ENCODE measurements around the gene PRSS22. TPM values are rescaled to one million over a fixed set of nuclear protein-coding genes. Genes with fewer than 3 reads are reported as not detected.

PRSS22 gene
- total and polyA plus RNA-seq, 4 experiments from 2014 or later = 0.39 to 0.42 TPM; not detected in 2

GRCh38 chr16:2818272-2818876 is 39.6 kb downstream of the PRSS22 start:
- Histone ChIP-seq H3K27ac (ENCODE audit: low read depth, low read length) (no peak overlapping the region), H3K27me3 (ENCODE audit: insufficient read depth, low read length) (no peaks in the 10 kb centered on the region), H3K4me3 (ENCODE audit: low read length in 2 of 2) (no peak overlapping the region), H3K36me3 (ENCODE audit: insufficient read depth, low read length) (no peaks in the 10 kb centered on the region), H3K9me3 (ENCODE audit: control insufficient read depth in 1 of 2, low read length in 2 of 2) (no peaks in the 10 kb centered on the region), H3K4me1 (ENCODE audit: insufficient read depth, low read length) (no peaks in the 10 kb centered on the region)
- intact Hi-C loops (cut with micrococcal nuclease) = no loop called here
- DNase-seq = no peak
- Mint-ChIP-seq H3K27ac (peak overlapping the region in 3 of 7 donors; percentile 22 to 67 (median 44)), H3K9me3 (no peaks in the 10 kb centered on the region), H3K27me3 (peaks cover 1 to 3% of the 10 kb centered on the region in 2 donors), H3K4me1 (no peaks in the 10 kb centered on the region), H3K4me3 (peak overlapping the region in 2 of 8 donors; percentile 36 to 48), H3K36me3 (no peaks in the 10 kb centered on the region)
- POLR2A ChIA-PET (ENCODE audit: partially characterized antibody) = interaction anchor here (0.8 kb wide), 1 partner anchor 40 kb away, joined by 3 read pairs; no protein-coding TSS in a partner anchor
- CTCF ChIA-PET (ENCODE audit: partially characterized antibody) = no interaction called here

GRCh38 chr16:2817340-2818271 is 40.4 kb downstream of the PRSS22 start:
- no peaks in the 10 kb centered on the region for H3K27me3 ChIP-seq (ENCODE audit: insufficient read depth, low read length)
- peaks cover 0 to 3% of the 10 kb centered on the region in 2 donors for H3K27me3 Mint-ChIP-seq
- ChIA-PET POLR2A (ENCODE audit: partially characterized antibody) (no interaction called here), CTCF (ENCODE audit: partially characterized antibody) (no interaction called here)
- peak overlapping the region in 1 of 7 donors; percentile 22 for H3K27ac Mint-ChIP-seq
- H3K4me1 ChIP-seq (ENCODE audit: insufficient read depth, low read length) = no peaks in the 10 kb centered on the region
- no peak overlapping the region for H3K4me3 ChIP-seq (ENCODE audit: low read length in 2 of 2)
- H3K27ac ChIP-seq (ENCODE audit: low read depth, low read length) = no peak overlapping the region
- intact Hi-C loops (cut with micrococcal nuclease) = no loop called here
- H3K9me3 ChIP-seq (ENCODE audit: control insufficient read depth in 1 of 2, low read length in 2 of 2) = no peaks in the 10 kb centered on the region
- no peaks in the 10 kb centered on the region for H3K36me3 ChIP-seq (ENCODE audit: insufficient read depth, low read length)
- no peaks in the 10 kb centered on the region for H3K36me3 Mint-ChIP-seq
- H3K4me3 Mint-ChIP-seq = peak overlapping the region in 3 of 8 donors; percentile 36 to 57 (median 47)
- H3K4me1 Mint-ChIP-seq = no peaks in the 10 kb centered on the region
- DNase-seq = no peak
- H3K9me3 Mint-ChIP-seq = no peaks in the 10 kb centered on the region

DNA sequence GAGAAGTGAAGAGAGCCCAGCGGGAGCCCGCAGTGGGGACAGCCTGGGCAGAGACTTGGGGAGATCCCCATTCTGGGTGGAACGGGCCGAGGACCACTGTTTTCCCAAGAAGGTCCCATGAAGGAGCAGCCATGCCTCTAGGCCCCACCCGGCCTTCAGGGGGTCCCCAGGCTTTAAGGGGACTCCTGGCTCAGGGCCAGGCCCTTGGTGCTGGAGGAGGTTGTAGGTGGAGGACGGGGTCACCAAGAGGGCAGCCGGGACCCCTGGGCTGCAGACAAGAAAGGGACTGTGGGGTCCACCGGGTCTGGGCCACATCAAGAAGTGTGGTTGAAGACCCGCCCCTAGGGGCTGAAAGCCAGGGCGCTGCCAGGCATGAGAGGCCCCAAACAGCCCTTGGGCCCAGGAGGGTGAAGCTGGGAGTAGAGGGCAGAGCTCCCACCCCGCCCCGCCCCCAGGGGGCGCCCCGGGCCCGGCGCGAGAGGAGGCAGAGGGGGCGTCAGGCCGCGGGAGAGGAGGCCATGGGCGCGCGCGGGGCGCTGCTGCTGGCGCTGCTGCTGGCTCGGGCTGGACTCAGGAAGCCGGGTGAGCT is 41.1 kb downstream of the PRSS22 start, which contains the start of gene PRSS21:
Gene PRSS21 (plus strand): TSS at position 487 of the 589 bp plus-strand sequence. CDS start 32 bp downstream, at position 519.
- intact Hi-C loops (cut with micrococcal nuclease) = no loop called here
- Histone ChIP-seq H3K36me3 (ENCODE audit: insufficient read depth, low read length) (no peaks in the 10 kb centered on the region), H3K27me3 (ENCODE audit: insufficient read depth, low read length) (no peaks in the 10 kb centered on the region), H3K4me1 (ENCODE audit: insufficient read depth, low read length) (no peaks in the 10 kb centered on the region), H3K27ac (ENCODE audit: low read depth, low read length) (no peak within 1 kb of the TSS), H3K4me3 (ENCODE audit: low read length in 2 of 2) (no peak within 1 kb of the TSS), H3K9me3 (ENCODE audit: control insufficient read depth in 1 of 2, low read length in 2 of 2) (no peaks in the 10 kb centered on the region)
- ChIA-PET CTCF (ENCODE audit: partially characterized antibody) (no interaction called here), POLR2A (ENCODE audit: partially characterized antibody) (no interaction called here)
- H3K36me3 Mint-ChIP-seq = no peaks in the 10 kb centered on the region
- H3K4me1 Mint-ChIP-seq = no peaks in the 10 kb centered on the region
- peak within 1 kb of the TSS in 2 of 8 donors; percentile 47 to 57 for H3K4me3 Mint-ChIP-seq
- DNase-seq = peak in 2 of 5 donors; percentile 19 to 28
- peak within 1 kb of the TSS in 1 of 7 donors; percentile 22 for H3K27ac Mint-ChIP-seq
- peaks cover 0 to 6% of the 10 kb centered on the region in 2 donors for H3K27me3 Mint-ChIP-seq
- H3K9me3 Mint-ChIP-seq = no peaks in the 10 kb centered on the region

DNA sequence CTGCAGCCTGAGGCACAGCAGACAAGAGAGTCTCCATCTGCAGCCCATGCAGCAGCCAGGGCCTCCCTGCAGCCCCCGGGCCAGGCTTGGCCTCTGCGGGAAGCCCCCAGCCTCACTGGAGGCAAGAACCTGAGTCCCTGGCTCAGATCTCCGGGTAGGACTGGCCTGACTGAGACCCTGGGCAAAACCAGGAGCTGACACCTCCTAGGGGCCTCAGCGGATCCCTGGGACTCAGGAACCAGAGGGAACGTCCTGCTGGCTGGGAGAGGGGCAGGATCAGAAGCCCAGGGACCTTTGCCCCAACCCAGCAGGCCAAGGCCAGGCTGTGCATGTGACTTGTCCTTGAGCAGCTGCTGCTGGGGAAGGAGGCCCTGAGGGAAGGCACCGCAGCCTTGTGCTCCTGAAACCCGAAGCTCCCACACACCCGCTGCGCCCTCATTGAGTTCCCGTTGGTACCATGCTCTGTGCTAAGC is 42.6 kb downstream of the PRSS22 start:
- no peaks in the 10 kb centered on the region for H3K27me3 ChIP-seq (ENCODE audit: insufficient read depth, low read length)
- POLR2A ChIA-PET (ENCODE audit: partially characterized antibody) = no interaction called here
- CTCF ChIA-PET (ENCODE audit: partially characterized antibody) = interaction anchor here (1.2 kb wide), 1 partner anchor 53 kb away, joined by 4 read pairs; no protein-coding TSS in a partner anchor
- intact Hi-C loops (cut with micrococcal nuclease) = no loop called here
- H3K4me3 ChIP-seq (ENCODE audit: low read length in 2 of 2) = no peak overlapping the region
- Mint-ChIP-seq H3K4me1 (no peaks in the 10 kb centered on the region), H3K36me3 (no peaks in the 10 kb centered on the region), H3K4me3 (no peak overlapping the region), H3K27me3 (peaks cover 0 to 6% of the 10 kb centered on the region in 2 donors), H3K9me3 (peaks cover 0 to 1% (median 0%) of the 10 kb centered on the region in 8 donors), H3K27ac (no peak overlapping the region)
- no peaks in the 10 kb centered on the region for H3K36me3 ChIP-seq (ENCODE audit: insufficient read depth, low read length)
- no peak for DNase-seq
- H3K9me3 ChIP-seq (ENCODE audit: control insufficient read depth in 1 of 2, low read length in 2 of 2) = no peaks in the 10 kb centered on the region
- H3K27ac ChIP-seq (ENCODE audit: low read depth, low read length) = no peak overlapping the region
- H3K4me1 ChIP-seq (ENCODE audit: insufficient read depth, low read length) = no peaks in the 10 kb centered on the region

DNA sequence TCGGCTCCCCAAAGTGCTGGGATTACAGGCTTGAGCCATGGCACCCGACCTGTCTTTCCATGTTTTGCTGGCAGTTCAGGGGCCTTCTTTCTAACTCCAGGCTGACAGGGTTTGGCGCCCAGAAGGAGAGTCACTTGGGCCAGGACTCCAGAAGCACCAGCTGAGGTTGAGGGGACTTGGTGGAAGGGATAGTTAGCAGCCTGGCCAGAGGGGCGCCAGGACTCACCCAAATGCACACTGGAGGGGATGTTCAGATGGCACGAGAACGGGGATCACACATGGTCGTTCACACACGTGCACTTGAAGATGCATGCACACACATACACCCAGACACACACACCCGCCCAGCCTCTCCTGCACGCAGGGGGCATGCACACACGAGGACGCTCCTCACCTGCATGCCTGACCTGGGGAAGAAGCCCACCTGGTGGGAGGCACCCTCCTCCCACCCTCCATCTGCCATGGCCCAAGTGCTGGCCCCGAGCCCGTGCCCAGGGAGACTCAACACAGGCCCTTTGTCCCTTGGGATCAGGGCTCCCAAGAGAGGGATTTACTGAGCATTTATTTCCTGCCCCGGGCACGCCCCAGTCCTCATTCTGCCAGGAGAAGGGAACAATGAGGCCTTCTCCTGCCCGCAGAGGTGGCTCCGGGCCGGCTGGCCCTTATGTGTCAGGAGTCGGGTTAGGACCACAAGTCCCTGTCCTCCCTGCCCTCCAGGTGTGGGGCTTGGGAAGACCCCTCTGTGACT is 43.2 kb downstream of the PRSS22 start:
- intact Hi-C loops (cut with micrococcal nuclease) = no loop called here
- ChIA-PET CTCF (ENCODE audit: partially characterized antibody) (interaction anchor here (1.2 kb wide), 1 partner anchor 53 kb away, joined by 4 read pairs; no protein-coding TSS in a partner anchor), POLR2A (ENCODE audit: partially characterized antibody) (no interaction called here)
- no peaks in the 10 kb centered on the region for H3K9me3 ChIP-seq (ENCODE audit: control insufficient read depth in 1 of 2, low read length in 2 of 2)
- H3K4me3 Mint-ChIP-seq = no peak overlapping the region
- peaks cover 0 to 6% of the 10 kb centered on the region in 2 donors for H3K27me3 Mint-ChIP-seq
- H3K27ac Mint-ChIP-seq = no peak overlapping the region
- H3K36me3 Mint-ChIP-seq = no peaks in the 10 kb centered on the region
- DNase-seq = no peak
- no peak overlapping the region for H3K27ac ChIP-seq (ENCODE audit: low read depth, low read length)
- H3K36me3 ChIP-seq (ENCODE audit: insufficient read depth, low read length) = no peaks in the 10 kb centered on the region
- H3K9me3 Mint-ChIP-seq = peaks cover 0 to 3% (median 0%) of the 10 kb centered on the region in 8 donors
- H3K27me3 ChIP-seq (ENCODE audit: insufficient read depth, low read length) = no peaks in the 10 kb centered on the region
- no peaks in the 10 kb centered on the region for H3K4me1 Mint-ChIP-seq
- H3K4me1 ChIP-seq (ENCODE audit: insufficient read depth, low read length) = no peaks in the 10 kb centered on the region
- no peak overlapping the region for H3K4me3 ChIP-seq (ENCODE audit: low read length in 2 of 2)

DNA sequence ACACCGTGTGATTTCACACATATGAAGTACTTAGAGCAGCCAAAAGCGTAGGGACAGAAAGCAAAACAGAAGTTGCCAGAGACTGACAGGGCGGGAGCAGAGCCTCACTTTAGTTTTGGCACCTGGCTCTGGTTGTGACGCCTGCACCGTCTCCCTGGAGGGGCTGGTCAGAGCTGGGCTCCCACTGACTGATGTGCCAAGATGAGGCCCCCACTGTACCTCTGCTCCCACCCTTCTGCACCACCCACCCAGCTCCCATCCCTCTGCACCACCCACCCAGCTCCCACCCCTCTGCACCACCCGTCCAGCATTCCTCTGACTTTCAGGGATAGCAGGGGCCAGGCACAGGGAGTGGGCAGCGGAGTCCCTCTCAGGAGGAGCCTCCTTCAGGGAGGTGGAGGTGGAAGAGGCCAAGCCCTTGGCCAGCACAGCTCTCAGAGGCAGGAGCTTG is 44.2 kb downstream of the PRSS22 start:
- Histone ChIP-seq H3K27ac (ENCODE audit: low read depth, low read length) (no peak overlapping the region), H3K4me3 (ENCODE audit: low read length in 2 of 2) (no peak overlapping the region), H3K36me3 (ENCODE audit: insufficient read depth, low read length) (no peaks in the 10 kb centered on the region), H3K4me1 (ENCODE audit: insufficient read depth, low read length) (no peaks in the 10 kb centered on the region), H3K9me3 (ENCODE audit: control insufficient read depth in 1 of 2, low read length in 2 of 2) (no peaks in the 10 kb centered on the region), H3K27me3 (ENCODE audit: insufficient read depth, low read length) (no peaks in the 10 kb centered on the region)
- H3K27me3 Mint-ChIP-seq = peaks cover 3 to 8% of the 10 kb centered on the region in 2 donors
- CTCF ChIA-PET (ENCODE audit: partially characterized antibody) = no interaction called here
- no peaks in the 10 kb centered on the region for H3K36me3 Mint-ChIP-seq
- no peak overlapping the region for H3K27ac Mint-ChIP-seq
- no peak for DNase-seq
- peaks cover 0 to 8% (median 0%) of the 10 kb centered on the region in 8 donors for H3K9me3 Mint-ChIP-seq
- no peak overlapping the region for H3K4me3 Mint-ChIP-seq
- intact Hi-C loops (cut with micrococcal nuclease) = no loop called here
- H3K4me1 Mint-ChIP-seq = no peaks in the 10 kb centered on the region
- POLR2A ChIA-PET (ENCODE audit: partially characterized antibody) = no interaction called here

Data from CD4-positive, alpha-beta memory T cell (primary cell).